HG03280 (cell line): ENCODE measurements around the gene GMDS.

Experiments used
- ATAC-seq: cut with Tn5 transposase; IDR thresholded peaks from one replicate; pipeline ENCODE4 v1.9.1; 2021; ENCODE audit warnings: mild to moderate bottlenecking, moderate library complexity; ENCODE audit not compliant: unreplicated experiment

GMDS gene

DNA sequence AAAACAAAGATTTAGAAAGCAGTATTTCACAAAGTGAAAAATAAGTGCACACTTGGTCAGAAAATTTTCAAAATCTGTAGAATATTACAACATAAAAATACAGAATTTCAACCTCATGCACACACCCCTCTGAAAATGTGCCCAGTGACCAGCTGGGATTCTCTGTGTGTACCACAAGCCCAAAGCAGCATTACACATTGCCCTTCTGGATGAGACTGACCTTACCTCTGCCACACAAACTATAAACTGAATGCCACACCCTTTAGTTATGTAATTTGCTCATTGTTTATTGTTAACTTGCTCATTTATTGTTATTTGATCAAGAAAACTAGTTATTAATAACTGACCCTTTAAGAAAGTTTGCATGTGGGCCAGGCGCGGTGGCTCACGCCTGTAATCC lies 332.7 kb downstream of the GMDS start:
- no peak for ATAC-seq

GRCh38 chr6:1911474-1911873 lies 333.9 kb downstream of the GMDS start:
- no peak for ATAC-seq

DNA sequence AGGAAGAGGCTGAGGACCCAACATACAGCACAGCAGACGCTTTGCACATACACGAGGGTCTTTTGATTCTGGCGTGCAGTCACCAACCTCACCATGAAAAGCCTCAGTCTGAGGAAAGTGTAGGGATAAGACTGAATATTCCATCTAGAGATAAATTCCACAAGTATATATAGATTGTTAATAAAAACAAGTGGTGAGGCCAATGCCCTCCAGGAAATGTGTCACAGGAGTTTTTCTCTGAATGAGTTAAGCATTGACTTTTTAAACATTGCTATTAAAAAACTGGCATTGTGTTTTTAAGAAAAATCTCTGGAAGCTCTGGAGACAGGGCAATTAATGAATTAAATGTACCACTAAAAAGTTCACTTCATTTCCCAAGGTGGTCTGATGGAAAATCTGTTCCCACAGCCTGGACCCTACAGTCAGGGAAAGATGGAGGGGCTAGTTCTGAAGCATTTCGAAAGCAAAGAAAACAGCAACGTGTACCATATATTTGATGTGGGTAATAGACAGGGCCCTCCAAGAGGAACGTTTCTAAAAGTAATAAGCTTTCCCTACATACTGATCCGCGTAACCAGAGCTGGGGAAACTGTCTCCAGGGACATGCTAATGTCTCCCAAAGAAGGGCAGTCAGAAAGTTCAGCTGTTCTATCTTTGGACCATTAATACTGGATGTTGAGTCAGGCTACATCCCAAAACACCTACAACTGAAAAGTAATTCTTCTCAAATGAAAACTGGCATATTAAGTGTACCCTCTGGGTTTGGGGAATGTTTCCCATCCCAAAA lies 334.6 kb downstream of the GMDS start:
- ATAC-seq: no peak

DNA sequence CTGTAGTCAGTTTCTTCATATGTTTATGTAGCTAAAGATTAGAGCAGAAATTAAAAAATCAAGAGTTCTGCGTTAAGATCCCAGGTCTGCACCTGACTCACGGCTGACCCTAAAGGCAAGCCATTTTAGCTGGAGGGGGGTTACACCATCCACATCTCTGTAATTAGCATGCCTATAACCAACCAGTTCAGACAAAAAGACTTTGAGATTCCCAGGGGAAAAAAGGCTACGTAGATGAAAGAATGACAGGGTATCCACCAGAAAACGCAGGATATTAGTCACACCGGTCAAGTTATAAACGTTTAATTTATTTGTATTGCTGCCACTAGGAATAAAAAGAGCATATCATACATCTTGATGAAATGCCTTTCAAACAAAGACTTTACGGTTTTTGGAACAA lies 336.6 kb downstream of the GMDS start:
- no peak for ATAC-seq

- ATAC-seq: no peak
These were observed 338.8 kb downstream of the GMDS start for GRCh38 chr6:1906609-1907008.

GRCh38 chr6:1906014-1906413 lies 339.4 kb downstream of the GMDS start:
- ATAC-seq: no peak

DNA sequence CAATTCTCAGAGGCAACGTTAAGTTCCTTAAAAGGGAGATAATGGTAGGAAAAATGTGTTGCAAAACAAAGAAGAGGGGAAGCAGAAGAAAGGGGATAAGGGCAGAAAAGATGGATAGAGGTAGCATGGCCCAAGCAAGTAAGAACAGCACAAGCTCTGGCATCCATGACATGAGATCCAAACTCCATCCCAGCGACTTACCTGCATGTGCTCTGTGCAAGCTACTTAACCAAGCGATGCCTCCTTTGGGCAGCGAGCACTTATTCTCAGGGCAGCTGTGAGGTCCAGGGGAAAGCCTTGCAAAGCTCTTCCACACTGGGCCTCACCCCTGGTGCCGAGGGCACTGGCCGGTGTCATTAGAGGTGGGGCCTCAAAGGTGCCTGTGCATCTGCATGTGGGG lies 340.5 kb downstream of the GMDS start:
- no peak for ATAC-seq

DNA sequence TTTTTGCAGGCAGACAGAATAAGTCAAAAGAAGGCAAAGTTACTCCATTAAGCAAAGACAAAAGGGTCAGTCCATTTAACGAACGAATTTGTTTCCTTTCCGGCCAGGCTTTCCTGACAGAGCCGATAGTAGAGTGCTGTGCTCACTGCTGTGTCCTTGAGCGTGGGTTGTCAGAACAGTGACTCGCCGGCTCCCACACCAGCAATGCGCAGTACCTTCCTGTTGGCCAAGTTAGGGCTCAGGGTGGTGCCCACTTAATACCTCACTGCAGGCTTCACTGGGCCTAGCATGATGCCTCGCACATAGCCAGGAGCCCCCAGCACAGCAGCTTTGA lies 341.0 kb downstream of the GMDS start:
- ATAC-seq: no peak

GRCh38 chr6:1903780-1904465 lies 341.5 kb downstream of the GMDS start:
- ATAC-seq: no peak

DNA sequence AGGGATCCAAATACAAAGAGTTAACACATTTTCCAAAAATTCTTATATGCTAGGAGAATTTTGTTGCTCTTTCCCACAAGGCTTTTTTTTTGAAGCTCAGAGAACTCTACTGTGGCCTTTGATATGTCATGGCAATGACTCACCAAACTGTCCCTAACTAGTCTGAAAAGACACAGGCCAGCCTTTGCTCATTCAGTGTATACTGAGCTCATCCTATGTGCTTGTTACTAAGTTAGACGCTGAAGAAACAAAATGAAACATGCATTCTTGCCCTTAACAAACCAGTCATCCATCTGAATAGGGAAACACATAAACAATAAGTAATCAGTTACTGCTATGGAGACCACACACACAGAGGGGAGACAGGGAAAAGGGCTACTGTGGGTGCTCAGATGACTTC lies 343.8 kb downstream of the GMDS start:
- ATAC-seq: no peak

GRCh38 chr6:1896897-1897296 lies 348.5 kb downstream of the GMDS start:
- ATAC-seq: no peak

- no peak for ATAC-seq
These were observed 349.7 kb downstream of the GMDS start for GRCh38 chr6:1895721-1896120.

- no peak for ATAC-seq
These were observed 350.5 kb downstream of the GMDS start for GRCh38 chr6:1894954-1895353.

DNA sequence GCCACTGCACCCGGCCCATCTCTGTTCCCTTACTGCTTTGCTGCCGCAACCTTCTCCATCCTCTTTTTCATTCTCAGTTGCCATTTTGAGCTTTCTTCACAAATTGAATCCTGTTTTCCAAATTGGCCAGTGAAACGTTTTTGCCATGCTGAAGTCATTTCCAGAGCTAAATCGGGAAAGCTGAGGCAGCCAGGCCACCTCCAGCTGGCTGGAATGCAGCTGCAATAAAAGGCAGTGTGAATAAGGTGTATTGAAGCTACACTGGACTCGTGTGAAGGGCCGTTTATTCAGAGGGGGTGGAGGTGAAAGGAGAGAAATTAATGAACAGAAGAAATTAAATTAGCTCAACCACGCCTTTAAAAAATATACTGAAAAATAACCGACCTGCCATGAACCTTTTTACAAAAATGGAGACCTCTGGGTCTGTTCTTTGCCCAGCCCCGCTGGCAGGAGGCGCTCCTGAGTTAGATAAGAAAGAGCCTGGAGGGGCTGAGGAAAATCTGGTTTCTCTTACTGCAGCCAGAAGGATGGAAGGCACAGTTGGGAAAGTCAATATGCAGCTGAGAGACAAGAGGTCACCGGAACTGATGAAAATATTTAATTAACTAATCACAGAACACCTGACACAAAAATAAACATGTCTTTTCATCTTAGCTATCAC lies 351.8 kb downstream of the GMDS start:
- ATAC-seq: no peak

DNA sequence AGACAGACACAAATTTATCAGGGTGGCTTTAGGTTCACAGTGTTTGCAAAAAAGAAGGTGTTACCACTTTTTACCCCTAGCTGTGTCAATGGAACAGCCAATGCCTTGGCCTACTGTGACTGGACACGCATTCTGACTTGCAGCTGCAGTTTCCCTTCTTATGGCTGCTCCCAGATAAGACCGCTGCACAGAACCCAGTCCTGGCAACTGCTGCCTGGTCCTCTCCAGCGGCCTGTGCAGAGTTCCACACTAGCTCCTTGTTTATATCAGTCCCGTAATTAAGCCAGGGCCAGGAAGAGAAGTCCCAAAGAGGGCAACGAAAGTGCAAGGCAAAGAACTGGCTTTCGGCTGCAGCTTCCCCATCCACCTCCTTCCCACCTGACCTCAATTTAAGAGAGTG lies 352.7 kb downstream of the GMDS start:
- no peak for ATAC-seq

GRCh38 chr6:1890987-1891386 lies 354.4 kb downstream of the GMDS start:
- no peak for ATAC-seq

DNA sequence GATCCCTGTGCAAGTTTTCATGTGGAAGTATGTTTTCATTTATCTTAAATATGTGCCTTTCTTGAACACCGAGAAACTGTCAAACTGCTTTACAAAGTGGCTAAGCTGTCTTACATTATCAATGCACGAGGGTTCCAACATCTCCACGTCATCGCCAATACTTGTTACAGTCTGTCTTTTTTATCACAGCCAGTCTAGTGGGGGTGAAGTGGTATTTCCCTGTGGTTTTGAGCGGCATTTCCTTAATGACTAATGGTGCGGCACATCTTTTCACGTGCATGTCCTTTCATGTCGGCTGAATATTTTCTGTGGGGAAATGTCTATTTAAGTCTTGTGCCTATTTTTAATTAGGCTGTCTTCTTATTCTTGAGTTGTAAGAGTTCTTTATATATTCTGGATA lies 355.3 kb downstream of the GMDS start:
- ATAC-seq: no peak

GRCh38 chr6:1885576-1886011 lies 359.8 kb downstream of the GMDS start:
- ATAC-seq: no peak

GRCh38 chr6:1884313-1884712 lies 361.1 kb downstream of the GMDS start:
- no peak for ATAC-seq

- no peak for ATAC-seq
These were observed 367.1 kb downstream of the GMDS start for GRCh38 chr6:1878330-1878729.

DNA sequence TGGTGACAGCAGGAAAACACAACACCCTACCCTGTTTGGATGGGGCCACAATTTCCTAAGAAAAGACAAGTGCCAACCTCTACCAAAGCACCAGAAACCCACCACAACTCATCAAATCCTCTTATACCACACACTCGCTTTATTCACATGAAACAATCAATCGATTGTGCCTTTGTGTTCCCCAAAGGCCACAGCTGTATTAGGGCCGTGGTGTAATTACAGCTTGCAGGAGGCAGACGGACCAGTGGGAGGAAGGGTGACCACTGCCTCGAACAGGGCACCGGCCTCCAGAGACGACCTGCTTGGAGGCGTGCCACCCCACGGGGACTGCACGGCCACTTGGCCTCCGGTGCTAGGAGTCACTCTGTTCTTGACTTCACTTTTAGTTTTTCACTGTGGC lies 371.6 kb downstream of the GMDS start:
- no peak for ATAC-seq

DNA sequence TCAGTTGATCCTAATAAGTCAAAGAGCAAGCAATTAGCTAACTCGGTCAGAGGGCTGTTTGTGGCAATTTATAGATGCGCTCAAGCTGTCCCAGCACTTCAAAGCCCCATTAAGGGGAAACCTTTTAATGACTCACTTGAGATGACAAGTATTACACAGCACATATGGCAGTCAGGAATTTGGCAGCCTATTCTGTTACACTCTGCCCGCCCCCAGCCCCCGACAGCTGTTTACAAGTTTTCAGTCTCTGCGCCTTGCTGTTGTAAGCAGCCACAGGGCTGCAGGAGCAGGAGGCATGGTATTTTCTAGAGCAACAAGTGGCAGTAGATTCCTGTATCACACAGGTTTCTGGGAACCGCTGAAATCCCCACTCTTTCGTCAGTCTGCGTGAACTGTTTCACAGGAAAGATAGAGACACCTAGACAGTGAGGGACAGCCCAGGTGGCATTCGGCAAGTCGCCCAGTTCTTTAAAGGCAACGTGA lies 372.7 kb downstream of the GMDS start:
- ATAC-seq: no peak
